Right lobe of liver (tissue), 6 donors: Measurements from ENCODE around the gene OR12D3. TPM values are rescaled to one million over a fixed set of nuclear protein-coding genes. Genes with fewer than 3 reads are reported as not detected.

Experiments
- ATAC-seq, 4 donors: fragments of 200-7000 bp; cut with Tn5 transposase; one replicate each; pipeline ENCODE4 v1.9.1; 2020; ENCODE audit warnings: mild to moderate bottlenecking in 4 of 4, moderate library complexity in 4 of 4
- DNase-seq, 3 donors: peaks; one replicate each; pipeline ENCODE4 v3.0.0-alpha.2; 2020
- H3K27ac ChIP-seq, 3 donors: fragments of 200-600 bp; one replicate each; pipeline ENCODE4 v1.8.0; 2022
- H3K27me3 ChIP-seq, 2 donors: fragments of 200-600 bp; one replicate each; pipeline ENCODE4 v1.8.0; 2022
- H3K36me3 ChIP-seq, 4 donors: fragments of 200-600 bp; sonication (generic) in 1 of 4; one replicate each; pipeline versions ENCODE4 v1.5.1 to v1.8.0; 2017 to 2022; ENCODE audit warnings: control low read depth in 1 of 4
- H3K4me1 ChIP-seq, 4 donors: fragments of 200-600 bp; sonication (generic) in 1 of 4; one replicate each; pipeline versions ENCODE4 v1.5.1 to v1.8.0; 2017 to 2022; ENCODE audit warnings: control low read depth in 1 of 4
- H3K4me3 ChIP-seq, 3 donors: fragments of 200-600 bp; one replicate each; pipeline ENCODE4 v1.8.0; 2022
- H3K9me3 ChIP-seq, 4 donors: fragments of 200-600 bp; sonication (generic) in 1 of 4; one replicate each; pipeline versions ENCODE4 v1.5.1 to v1.8.0; 2017 to 2022; ENCODE audit warnings: control low read depth in 1 of 4
- CTCF ChIP-seq, 4 donors: fragments of 200-600 bp in 3 of 4; fragments of 450-650 bp in 1 of 4; IDR thresholded peaks; one replicate each; pipeline versions ENCODE4 v1.5.1 to v1.8.0; 2016 to 2022; ENCODE audit warnings: antibody characterized with exemption in 4 of 4, mild to moderate bottlenecking in 2 of 4
- POLR2A ChIP-seq: fragments of 450-650 bp; IDR thresholded peaks from one replicate; pipeline ENCODE4 v1.6.1; 2017; ENCODE audit warnings: antibody characterized with exemption, mild to moderate bottlenecking
- WGBS: methylation state at CpG from one replicate; pipeline ENCODE4 v1.1.6; 2018; ENCODE audit warnings: low coverage, low lambda C conversion rate; ENCODE audit not compliant: insufficient coverage; ENCODE audit errors: missing lambda C conversion rate; 5-methylcytosine and 5-hydroxymethylcytosine counted together
- intact Hi-C, 2 donors: fragments of 100-400 bp; cut with DNase I; formaldehyde crosslinking; loops; one replicate each; pipeline versions ENCODE4 v1.11.2 to v1.14.1; 2022
- long read RNA-seq: library from polyadenylated mRNA; unstranded; transcript quantifications from one replicate; pipeline ENCODE4 v2.0.0, GENCODE V29; 2019
- total RNA-seq, 6 experiments: library from RNA; depleted of rRNA in 2 of 6; stranded (reverse); fragments of >200 nt in 2 of 6; fragmentation: NEBNext Ultra II Directional in 3 of 6; extraction: Animal tissue kit (Norgen Biotek cat#: 25700) in 3 of 6; gene quantifications; one replicate each; pipeline versions ENCODE4 v1.1.0 to v1.2.4, GENCODE V29; 2016 to 2023
- donor health status: DM: no; HTN: yes; CAD: no.
- donor health status: DM: no; HTN: no; CAD: no.
- donor health status: DM: no; HTN: no; CAD: no.
- donor health status: DM: no; HTN: yes; CAD: no.
- donor health status: DM: no; HTN: yes; CAD: no.

Gene OR12D3
- total RNA-seq, result not detected
- long read RNA-seq, result 0 reads

GRCh38 chr6:29375191-29375590 is at the start of gene OR12D3:
Gene OR12D3, minus strand, starts transcription at chr6:29375291. Its CDS starts 4 bp downstream, at chr6:29375287.
- no peak within 1 kb of the TSS for H3K4me3 ChIP-seq
- no peaks in the 10 kb centered on the region for H3K4me1 ChIP-seq
- no peak within 1 kb of the TSS for H3K27ac ChIP-seq
- DNase-seq, result no peak
- no peak for ATAC-seq
- no peaks in the 10 kb centered on the region for H3K9me3 ChIP-seq
- H3K27me3 ChIP-seq, result no peaks in the 10 kb centered on the region
- intact Hi-C loops, result no loop called here
- H3K36me3 ChIP-seq, result no peaks in the 10 kb centered on the region
- 64% methylated on average over 1 of the region's 1 CpG for WGBS
- TF ChIP-seq POLR2A (no peak), CTCF (IDR thresholded peaks at IDR 0.05) (no peak)

- ATAC-seq (no peak), DNase-seq (no peak)
- Histone ChIP-seq H3K36me3 (no peaks in the 10 kb centered on the region), H3K27me3 (no peaks in the 10 kb centered on the region), H3K4me3 (no peak overlapping the region), H3K27ac (no peak overlapping the region), H3K9me3 (no peaks in the 10 kb centered on the region), H3K4me1 (no peaks in the 10 kb centered on the region)
- TF ChIP-seq CTCF (IDR thresholded peaks at IDR 0.05), result no peak
- no peak for TF ChIP-seq POLR2A
- intact Hi-C loops, result no loop called here
- WGBS, result 20% methylated on average over 2 of the region's 2 CpGs
These were observed 49.5 kb upstream of the OR12D3 start for GRCh38 chr6:29424575-29424974.

GRCh38 chr6:29424168-29424567 is 49.1 kb upstream of the OR12D3 start:
- no peak overlapping the region for H3K4me3 ChIP-seq
- no peaks in the 10 kb centered on the region for H3K9me3 ChIP-seq
- H3K36me3 ChIP-seq, result no peaks in the 10 kb centered on the region
- ATAC-seq (no peak), DNase-seq (no peak)
- TF ChIP-seq POLR2A (no peak), CTCF (IDR thresholded peaks at IDR 0.05) (no peak)
- no peaks in the 10 kb centered on the region for H3K27me3 ChIP-seq
- no peak overlapping the region for H3K27ac ChIP-seq
- H3K4me1 ChIP-seq, result no peaks in the 10 kb centered on the region
- WGBS, result 85% methylated on average over 2 of the region's 2 CpGs
- intact Hi-C loops, result no loop called here

GRCh38 chr6:29419516-29419915 is 44.4 kb upstream of the OR12D3 start:
- intact Hi-C loops, result no loop called here
- DNase-seq (no peak), ATAC-seq (no peak)
- Histone ChIP-seq H3K27me3 (no peaks in the 10 kb centered on the region), H3K4me3 (no peak overlapping the region), H3K36me3 (no peaks in the 10 kb centered on the region), H3K9me3 (no peaks in the 10 kb centered on the region), H3K4me1 (no peaks in the 10 kb centered on the region), H3K27ac (no peak overlapping the region)
- 52% methylated on average over 3 of the region's 3 CpGs for WGBS
- TF ChIP-seq POLR2A (no peak), CTCF (IDR thresholded peaks at IDR 0.05) (no peak)

- Histone ChIP-seq H3K4me3 (no peak within 1 kb of the TSS), H3K4me1 (no peaks in the 10 kb centered on the region), H3K36me3 (no peaks in the 10 kb centered on the region), H3K9me3 (no peaks in the 10 kb centered on the region), H3K27ac (no peak within 1 kb of the TSS), H3K27me3 (no peaks in the 10 kb centered on the region)
- DNase-seq, result no peak
- intact Hi-C loops, result no loop called here
- peak; percentile 36 to 84 (median 54) for ATAC-seq
- TF ChIP-seq CTCF (IDR thresholded peaks at IDR 0.05) (peak; percentile 45 to 52 (median 48)), POLR2A (no peak)
These were observed 39.5 kb upstream of the OR12D3 start, which contains the start of gene OR12D1 for GRCh38 chr6:29414588-29414987. Gene OR12D1, plus strand, starts transcription at chr6:29414928.
